CD4-positive, alpha-beta T cell treated with Interleukin-4 for 4 hours (primary cell): ENCODE data around the gene CYP2D6.

ENCODE experiments used
- DNase-seq: peaks from one replicate; pipeline ENCODE4 v3.0.0-alpha.2; 2020

CYP2D6 gene

DNA sequence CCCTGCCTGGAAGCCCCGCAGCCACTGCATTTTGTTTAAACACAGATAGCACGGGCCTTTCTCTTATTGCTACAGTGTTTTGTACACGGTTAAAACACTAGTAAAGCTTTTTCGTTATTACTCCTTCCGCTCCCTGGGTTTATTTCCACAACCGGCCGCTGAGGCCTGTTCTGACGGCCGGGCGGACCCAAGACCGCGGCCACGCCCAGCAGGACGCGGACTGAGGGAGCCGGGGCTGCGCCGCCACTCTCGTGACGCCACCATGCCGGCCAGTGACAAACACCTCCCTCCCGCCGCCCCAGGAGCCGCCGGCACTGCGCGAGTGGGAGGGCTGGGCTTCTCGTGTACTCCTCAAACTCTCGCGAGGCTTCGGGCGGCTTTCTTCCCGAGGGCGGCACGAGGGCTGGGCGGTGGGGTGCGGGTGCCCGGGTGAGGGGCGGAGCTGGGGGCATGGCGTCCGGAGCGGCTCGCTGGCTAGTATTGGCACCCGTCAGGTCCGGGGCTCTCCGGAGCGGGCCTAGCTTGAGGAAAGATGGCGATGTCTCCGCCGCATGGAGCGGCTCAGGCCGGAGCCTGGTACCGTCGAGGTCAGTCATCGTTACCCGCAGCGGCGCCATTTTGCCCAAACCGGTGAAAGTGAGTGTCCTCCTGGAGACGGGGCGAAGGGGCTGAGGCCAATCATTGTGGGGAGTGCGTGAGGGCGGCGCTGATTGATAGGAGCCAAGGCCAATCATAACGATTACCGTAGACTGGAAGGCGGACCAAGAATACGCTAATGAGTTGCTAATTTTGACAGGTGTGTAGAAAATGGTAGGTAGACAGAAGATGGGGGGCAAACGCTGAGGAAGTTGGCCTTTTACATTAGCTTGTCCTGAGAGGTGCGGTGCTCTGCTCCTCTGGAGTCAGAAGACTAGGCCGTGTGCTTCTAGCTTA, 51.0 kb downstream of the CYP2D6 start, which contains the start of gene SMDT1:
SMDT1 (plus strand) TSS at position 382 of the 933 bp plus-strand sequence; CDS start at position 451, 69 bp downstream.
- peak; percentile 98 for DNase-seq

DNA sequence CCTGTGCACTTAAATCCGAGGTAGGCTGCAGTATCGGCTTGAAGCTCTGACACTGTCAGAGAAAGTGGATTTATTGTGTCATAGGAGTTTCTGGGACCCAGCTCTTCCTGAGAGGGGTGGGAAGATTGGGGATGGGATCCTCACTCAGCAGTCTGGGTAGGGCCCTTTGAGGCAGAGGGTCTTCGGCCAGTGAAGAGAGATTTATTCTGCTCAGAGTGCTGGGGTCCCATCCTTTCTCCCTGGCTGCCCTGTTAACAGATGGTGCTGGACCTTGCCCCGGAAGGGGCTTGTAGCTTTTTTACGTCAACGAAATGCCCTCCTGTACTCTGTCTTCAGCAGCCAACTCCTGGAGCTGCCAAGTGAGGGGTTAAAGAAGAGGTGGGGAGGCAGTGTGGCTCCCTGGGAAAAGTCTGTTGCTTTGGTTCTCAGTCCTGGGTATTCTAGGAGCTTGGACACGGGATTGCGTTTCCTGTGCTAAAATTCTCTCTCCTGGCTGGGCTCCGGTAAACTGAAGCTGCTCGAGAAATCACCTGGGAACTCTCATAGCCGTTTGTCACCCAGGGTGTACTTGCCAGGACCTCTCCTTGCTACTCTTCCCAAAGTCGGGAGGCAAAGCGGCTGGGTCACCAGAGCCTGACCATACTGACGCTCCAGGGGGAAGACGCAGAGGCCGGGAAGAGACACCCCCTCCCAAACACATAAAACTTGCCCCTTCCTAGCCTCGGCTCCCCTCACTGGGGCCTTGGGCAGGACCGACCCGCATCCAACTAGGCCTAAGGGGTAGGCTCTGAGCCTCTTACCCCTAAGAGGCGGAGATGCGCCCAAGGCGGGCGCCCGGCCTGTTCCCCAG, 51.9 kb downstream of the CYP2D6 start:
- DNase-seq, result no peak

DNA sequence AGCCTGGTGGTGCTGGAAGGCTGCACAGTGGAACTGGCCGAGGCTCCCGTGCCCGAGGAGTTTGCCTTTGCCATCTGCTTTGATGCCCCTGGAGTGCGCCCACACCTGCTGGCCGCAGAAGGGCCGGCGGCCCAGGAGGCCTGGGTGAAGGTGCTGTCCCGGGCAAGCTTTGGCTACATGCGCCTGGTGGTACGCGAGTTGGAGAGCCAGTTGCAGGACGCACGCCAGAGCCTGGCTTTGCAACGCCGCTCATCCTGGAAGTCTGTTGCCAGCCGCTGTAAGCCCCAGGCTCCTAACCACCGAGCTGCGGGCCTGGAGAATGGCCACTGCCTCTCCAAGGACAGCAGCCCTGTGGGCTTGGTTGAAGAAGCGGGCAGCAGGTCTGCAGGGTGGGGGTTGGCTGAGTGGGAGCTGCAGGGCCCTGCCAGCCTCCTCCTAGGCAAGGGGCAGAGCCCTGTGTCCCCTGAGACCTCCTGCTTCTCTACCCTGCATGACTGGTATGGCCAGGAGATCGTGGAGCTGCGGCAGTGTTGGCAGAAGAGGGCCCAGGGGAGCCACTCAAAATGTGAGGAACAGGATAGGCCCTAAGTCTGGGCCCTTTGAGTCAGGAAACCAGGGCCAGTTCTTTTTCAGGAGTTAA, 53.0 kb downstream of the CYP2D6 start:
- no peak for DNase-seq

DNA sequence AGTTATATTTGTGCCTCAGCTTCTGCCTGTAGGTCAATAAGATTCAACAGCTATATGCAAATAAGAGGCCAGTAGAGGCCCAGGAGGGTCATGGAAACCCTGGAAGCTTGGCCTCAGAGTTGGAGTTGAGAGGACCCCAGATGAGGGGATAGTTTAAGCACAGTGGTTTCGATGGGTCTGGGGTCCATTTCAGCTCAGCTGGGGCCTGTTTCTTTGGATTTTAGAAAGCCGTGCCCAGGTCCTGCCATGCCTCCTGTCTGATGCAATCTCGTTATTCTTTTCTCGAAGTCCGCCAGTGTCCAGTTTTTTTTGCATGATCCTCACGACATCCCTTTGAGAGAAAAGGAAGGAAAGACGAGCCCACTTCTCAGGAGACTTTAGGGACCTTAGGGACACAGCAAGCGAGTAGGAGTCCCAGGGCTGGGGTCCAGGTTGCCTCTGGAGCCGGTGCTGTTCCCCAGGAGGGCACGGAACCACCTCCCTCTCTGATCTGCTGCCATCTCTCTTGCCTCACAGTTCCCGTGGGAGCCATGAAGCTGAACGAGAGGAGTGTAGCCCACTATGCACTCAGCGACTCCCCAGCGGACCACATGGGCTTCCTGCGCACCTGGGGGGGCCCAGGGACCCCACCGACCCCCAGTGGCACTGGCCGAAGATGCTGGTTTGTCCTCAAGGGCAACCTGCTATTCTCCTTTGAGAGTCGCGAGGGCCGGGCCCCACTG, 53.7 kb downstream of the CYP2D6 start:
- DNase-seq, result no peak
